ENCODE results near the gene HOOK2.

- no peak for TF ChIP-seq CTCF (conservative IDR thresholded peaks at IDR 0.05; ENCODE audit: low read length)
- no peak for TF ChIP-seq EZH2phosphoT487 (IDR thresholded peaks at IDR 0.05; ENCODE audit: borderline replicate concordance)
Observed at GRCh38 chr19:12821761-12822160, 46.4 kb upstream of the HOOK2 start.
